Astrocyte (in vitro differentiated cells and primary cell): ENCODE results near the gene FAT1. TPM values are rescaled to one million over a fixed set of nuclear protein-coding genes. Genes with fewer than 3 reads are reported as not detected.

Source experiments
- DNase-seq: peaks from one replicate; pipeline ENCODE4 v3.0.0-alpha.2; 2010; ENCODE audit warnings: low read depth
- FAIRE-seq: peaks from 2 replicates; lab custom pipeline; 2011; peaks lifted over from hg19 to GRCh38; lab: Jason Lieb, UNC
- H2AFZ ChIP-seq: 2 replicates; pipeline ENCODE4 v1.6.0; 2012; ENCODE audit warnings: low read depth, low read length, inconsistent platforms
- H3K27ac ChIP-seq: 2 replicates; pipeline ENCODE4 v1.5.1; 2011; ENCODE audit warnings: low read depth, low read length, inconsistent platforms
- H3K27me3 ChIP-seq: 2 replicates; pipeline ENCODE4 v1.6.0; 2011; ENCODE audit warnings: low read length, inconsistent platforms; ENCODE audit not compliant: insufficient read depth
- H3K36me3 ChIP-seq: 2 replicates; pipeline ENCODE4 v1.5.1; 2011; ENCODE audit warnings: low read length, inconsistent platforms; ENCODE audit not compliant: insufficient read depth
- H3K4me1 ChIP-seq: 2 replicates; pipeline ENCODE4 v1.5.1; 2011; ENCODE audit warnings: low read length, inconsistent platforms; ENCODE audit not compliant: insufficient read depth
- H3K4me2 ChIP-seq: 2 replicates; pipeline ENCODE4 v1.6.0; 2012; ENCODE audit warnings: low read length, inconsistent platforms
- H3K4me3 ChIP-seq: 2 replicates; pipeline ENCODE4 v1.5.1; 2011; ENCODE audit warnings: low read depth, mild to moderate bottlenecking, low read length, inconsistent platforms; ENCODE audit not compliant: insufficient read depth
- H3K79me2 ChIP-seq: 2 replicates; pipeline ENCODE4 v1.6.0; 2012; ENCODE audit warnings: mild to moderate bottlenecking, low read length, inconsistent platforms; ENCODE audit not compliant: insufficient read depth
- H3K9ac ChIP-seq: 2 replicates; pipeline ENCODE4 v1.6.0; 2012; ENCODE audit warnings: mild to moderate bottlenecking, low read length, inconsistent platforms
- H3K9me3 ChIP-seq: 2 replicates; pipeline ENCODE4 v1.5.1; 2012; ENCODE audit warnings: low read depth, mild to moderate bottlenecking, low read length, inconsistent platforms; ENCODE audit not compliant: insufficient read depth
- H4K20me1 ChIP-seq: 2 replicates; pipeline ENCODE4 v1.6.0; 2012; ENCODE audit warnings: low read length, inconsistent platforms; ENCODE audit not compliant: insufficient read depth
- H3K27ac Mint-ChIP-seq: one replicate; pipeline ENCODE4 v1.8.0; 2021; ENCODE audit warnings: mild to moderate bottlenecking, mixed read lengths; ENCODE audit not compliant: unreplicated experiment
- H3K27me3 Mint-ChIP-seq: one replicate; pipeline ENCODE4 v1.8.0; 2021; ENCODE audit warnings: low read depth, mixed read lengths; ENCODE audit not compliant: unreplicated experiment
- H3K36me3 Mint-ChIP-seq: one replicate; pipeline ENCODE4 v1.8.0; 2021; ENCODE audit warnings: low read depth, mixed read lengths; ENCODE audit not compliant: unreplicated experiment
- H3K4me1 Mint-ChIP-seq: one replicate; pipeline ENCODE4 v1.8.0; 2021; ENCODE audit warnings: low read depth, mixed read lengths; ENCODE audit not compliant: unreplicated experiment
- H3K4me3 Mint-ChIP-seq: one replicate; pipeline ENCODE4 v1.8.0; 2021; ENCODE audit warnings: mild to moderate bottlenecking, moderate library complexity, mixed read lengths; ENCODE audit not compliant: unreplicated experiment
- H3K9me3 Mint-ChIP-seq: one replicate; pipeline ENCODE4 v1.8.0; 2021; ENCODE audit warnings: mild to moderate bottlenecking, mixed read lengths; ENCODE audit not compliant: unreplicated experiment
- EZH2 ChIP-seq: IDR thresholded peaks from 2 replicates; pipeline ENCODE4 v1.6.1; 2012; ENCODE audit warnings: mild to moderate bottlenecking, low read length, inconsistent platforms; ENCODE audit not compliant: insufficient read depth
- total RNA-seq: library from RNA; stranded (reverse); gene quantifications from 2 replicates; pipeline ENCODE4 v1.2.1, GENCODE V29; 2021
- TF ChIP-seq, protein P1 (sequence below): IDR thresholded peaks from 2 replicates; pipeline ENCODE4 v1.5.1; 2011; ENCODE audit warnings: low read depth, mild to moderate bottlenecking, inconsistent platforms, low read length, moderate library complexity; ENCODE audit not compliant: insufficient read depth

FAT1 gene
- total RNA-seq, 1 donor from 2014 or later = 590 TPM

DNA sequence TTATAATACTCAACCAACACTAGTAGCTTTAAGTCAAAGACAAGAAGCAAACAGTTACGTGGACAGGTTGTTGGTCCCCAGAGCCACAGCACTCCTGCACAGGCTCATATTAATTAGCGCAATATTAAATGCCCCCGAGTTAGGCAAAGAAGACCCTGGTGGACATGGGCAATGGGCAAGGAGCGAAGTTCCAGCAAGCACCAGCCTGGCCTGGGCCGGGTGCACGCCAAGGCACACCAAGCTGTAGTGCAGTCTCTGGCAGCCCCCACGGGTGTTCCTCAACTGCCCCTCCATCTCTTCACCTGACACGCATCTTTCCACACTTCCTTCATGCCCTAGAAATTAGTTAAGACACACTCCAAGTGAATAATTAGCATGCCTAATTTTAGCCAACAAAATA lies 20.1 kb downstream of the FAT1 start:
- Mint-ChIP-seq H3K4me1 (peaks cover 49% of the 10 kb centered on the region), H3K27ac (no peak overlapping the region), H3K9me3 (no peaks in the 10 kb centered on the region), H3K27me3 (no peaks in the 10 kb centered on the region), H3K4me3 (no peak overlapping the region), H3K36me3 (peaks cover 49% of the 10 kb centered on the region)
- Histone ChIP-seq H3K27me3 (no peaks in the 10 kb centered on the region), H3K9ac (no peak overlapping the region), H3K27ac (no peak overlapping the region), H3K79me2 (peaks cover 100% of the 10 kb centered on the region), H3K4me2 (no peak overlapping the region), H3K4me1 (peaks cover 19% of the 10 kb centered on the region), H2AFZ (no peak overlapping the region), H3K36me3 (peaks cover 33% of the 10 kb centered on the region), H4K20me1 (peaks cover 98% of the 10 kb centered on the region), H3K9me3 (no peaks in the 10 kb centered on the region), H3K4me3 (no peak overlapping the region)
- FAIRE-seq (no peak), DNase-seq (no peak)
- TF ChIP-seq, protein P1, sequence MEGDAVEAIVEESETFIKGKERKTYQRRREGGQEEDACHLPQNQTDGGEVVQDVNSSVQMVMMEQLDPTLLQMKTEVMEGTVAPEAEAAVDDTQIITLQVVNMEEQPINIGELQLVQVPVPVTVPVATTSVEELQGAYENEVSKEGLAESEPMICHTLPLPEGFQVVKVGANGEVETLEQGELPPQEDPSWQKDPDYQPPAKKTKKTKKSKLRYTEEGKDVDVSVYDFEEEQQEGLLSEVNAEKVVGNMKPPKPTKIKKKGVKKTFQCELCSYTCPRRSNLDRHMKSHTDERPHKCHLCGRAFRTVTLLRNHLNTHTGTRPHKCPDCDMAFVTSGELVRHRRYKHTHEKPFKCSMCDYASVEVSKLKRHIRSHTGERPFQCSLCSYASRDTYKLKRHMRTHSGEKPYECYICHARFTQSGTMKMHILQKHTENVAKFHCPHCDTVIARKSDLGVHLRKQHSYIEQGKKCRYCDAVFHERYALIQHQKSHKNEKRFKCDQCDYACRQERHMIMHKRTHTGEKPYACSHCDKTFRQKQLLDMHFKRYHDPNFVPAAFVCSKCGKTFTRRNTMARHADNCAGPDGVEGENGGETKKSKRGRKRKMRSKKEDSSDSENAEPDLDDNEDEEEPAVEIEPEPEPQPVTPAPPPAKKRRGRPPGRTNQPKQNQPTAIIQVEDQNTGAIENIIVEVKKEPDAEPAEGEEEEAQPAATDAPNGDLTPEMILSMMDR = no peak
- TF ChIP-seq EZH2 = no peak

DNA sequence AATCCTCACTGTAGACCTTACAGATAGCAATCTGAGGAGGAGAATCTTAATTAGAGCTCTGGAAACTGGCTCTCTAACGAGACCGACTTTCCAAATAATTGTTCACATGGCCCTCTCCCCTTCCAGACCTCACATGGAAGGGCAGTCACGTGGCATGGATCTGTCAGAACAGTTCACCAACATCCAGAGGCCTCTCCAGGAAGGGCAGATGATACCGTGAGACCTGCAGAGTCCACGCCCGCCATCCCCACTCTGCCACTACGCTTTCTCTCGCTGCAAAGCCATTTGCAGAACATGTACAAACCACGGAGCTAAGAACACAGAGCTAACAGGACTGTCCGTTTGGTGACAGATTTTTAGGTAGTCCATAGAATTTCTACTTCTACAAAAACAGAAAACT lies 20.7 kb downstream of the FAT1 start:
- Histone ChIP-seq H4K20me1 (peaks cover 98% of the 10 kb centered on the region), H3K9ac (no peak overlapping the region), H3K4me3 (no peak overlapping the region), H3K4me1 (peaks cover 19% of the 10 kb centered on the region), H3K4me2 (no peak overlapping the region), H3K27ac (no peak overlapping the region), H3K9me3 (no peaks in the 10 kb centered on the region), H3K36me3 (peaks cover 27% of the 10 kb centered on the region), H3K79me2 (peaks cover 100% of the 10 kb centered on the region), H2AFZ (no peak overlapping the region), H3K27me3 (no peaks in the 10 kb centered on the region)
- TF ChIP-seq EZH2 = no peak
- TF ChIP-seq, protein P1 = no peak
- Mint-ChIP-seq H3K36me3 (peaks cover 45% of the 10 kb centered on the region), H3K4me3 (no peak overlapping the region), H3K27me3 (no peaks in the 10 kb centered on the region), H3K9me3 (no peaks in the 10 kb centered on the region), H3K27ac (no peak overlapping the region), H3K4me1 (peaks cover 54% of the 10 kb centered on the region)
- DNase-seq (no peak), FAIRE-seq (no peak)

DNA sequence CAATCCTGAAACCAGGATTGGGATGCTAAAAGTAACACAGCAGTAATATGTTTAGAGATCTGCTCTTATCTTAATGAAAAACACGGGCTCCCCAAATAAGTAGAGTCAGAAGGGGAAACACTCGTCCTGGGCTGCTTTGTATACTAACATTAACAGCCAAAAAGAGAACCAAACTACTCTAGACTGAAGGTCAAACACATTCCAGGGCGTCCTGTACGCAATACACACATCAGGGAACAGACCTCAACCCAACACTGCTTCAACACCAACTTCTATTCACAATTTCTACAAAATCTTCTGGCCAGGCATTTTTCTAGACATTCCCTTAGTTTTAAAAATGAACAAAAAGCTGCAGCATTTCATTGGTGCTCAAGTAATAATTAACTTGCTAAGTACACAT lies 21.4 kb downstream of the FAT1 start:
- H3K9ac ChIP-seq = peak overlapping the region; percentile 73
- H3K4me3 ChIP-seq = no peak overlapping the region
- H3K4me1 ChIP-seq = peaks cover 19% of the 10 kb centered on the region
- peaks cover 22% of the 10 kb centered on the region for H3K36me3 ChIP-seq
- peaks cover 98% of the 10 kb centered on the region for H4K20me1 ChIP-seq
- H3K4me2 ChIP-seq = peak overlapping the region; percentile 74
- no peak overlapping the region for H3K27ac Mint-ChIP-seq
- H3K36me3 Mint-ChIP-seq = peaks cover 44% of the 10 kb centered on the region
- H3K4me1 Mint-ChIP-seq = peaks cover 58% of the 10 kb centered on the region
- no peaks in the 10 kb centered on the region for H3K9me3 ChIP-seq
- no peaks in the 10 kb centered on the region for H3K9me3 Mint-ChIP-seq
- no peaks in the 10 kb centered on the region for H3K27me3 Mint-ChIP-seq
- DNase-seq (no peak), FAIRE-seq (no peak)
- H3K27me3 ChIP-seq = no peaks in the 10 kb centered on the region
- peak overlapping the region; percentile 81 for H3K27ac ChIP-seq
- no peak overlapping the region for H3K4me3 Mint-ChIP-seq
- H2AFZ ChIP-seq = no peak overlapping the region
- H3K79me2 ChIP-seq = peaks cover 100% of the 10 kb centered on the region
- TF ChIP-seq EZH2 = no peak
- TF ChIP-seq, protein P1 = no peak
